ENCODE results near the gene ZNF264.
"Not testable (repeated sequence)": the region's sequence is repeated elsewhere in the genome, so short reads cannot be mapped to it uniquely, and the experiment has no call there.

The ZNF264 gene

GRCh38 chr19:57191141-57192076 lies at the start of gene ZNF264:
ZNF264 (plus strand) TSS chr19:57191500; CDS start chr19:57191914, 414 bp downstream.
- peak within 1 kb of the TSS; percentile 53 for H3K4me3 ChIP-seq (ENCODE audit: low read length)
- no peaks in the 10 kb centered on the region for H3K36me3 ChIP-seq (ENCODE audit: control insufficient read depth, insufficient read depth, low read length)
- H3K9me3 ChIP-seq (ENCODE audit: control insufficient read depth, low read length), result no peaks in the 10 kb centered on the region
- H3K9ac ChIP-seq (ENCODE audit: low read length), result peak within 1 kb of the TSS; percentile 81
- H3K27me3 ChIP-seq (ENCODE audit: control insufficient read depth, insufficient read depth, low read length), result no peaks in the 10 kb centered on the region
- peaks cover 14% of the 10 kb centered on the region for H3K4me1 ChIP-seq (ENCODE audit: control insufficient read depth, insufficient read depth, low read length)

GRCh38 chr19:57141699-57142098 lies 49.6 kb upstream of the ZNF264 start:
- Histone ChIP-seq H3K9me3 (ENCODE audit: control insufficient read depth, low read length) (no peaks in the 10 kb centered on the region), H3K4me1 (ENCODE audit: control insufficient read depth, insufficient read depth, low read length) (no peaks in the 10 kb centered on the region), H3K4me3 (ENCODE audit: low read length) (no peak overlapping the region), H3K36me3 (ENCODE audit: control insufficient read depth, insufficient read depth, low read length) (no peaks in the 10 kb centered on the region), H3K27me3 (ENCODE audit: control insufficient read depth, insufficient read depth, low read length) (no peaks in the 10 kb centered on the region), H3K9ac (ENCODE audit: low read length) (no peak overlapping the region)

- Histone ChIP-seq H3K4me1 (ENCODE audit: control insufficient read depth, insufficient read depth, low read length) (no peaks in the 10 kb centered on the region), H3K36me3 (ENCODE audit: control insufficient read depth, insufficient read depth, low read length) (no peaks in the 10 kb centered on the region), H3K27me3 (ENCODE audit: control insufficient read depth, insufficient read depth, low read length) (no peaks in the 10 kb centered on the region), H3K9ac (ENCODE audit: low read length) (no peak overlapping the region), H3K9me3 (ENCODE audit: control insufficient read depth, low read length) (no peaks in the 10 kb centered on the region), H3K4me3 (ENCODE audit: low read length) (no peak overlapping the region)
These were observed 38.4 kb upstream of the ZNF264 start for GRCh38 chr19:57152921-57153320.

GRCh38 chr19:57161985-57162539 lies 29.2 kb upstream of the ZNF264 start:
- Histone ChIP-seq H3K4me3 (ENCODE audit: low read length) (no peak overlapping the region), H3K9ac (ENCODE audit: low read length) (no peak overlapping the region), H3K4me1 (ENCODE audit: control insufficient read depth, insufficient read depth, low read length) (no peaks in the 10 kb centered on the region), H3K36me3 (ENCODE audit: control insufficient read depth, insufficient read depth, low read length) (no peaks in the 10 kb centered on the region), H3K9me3 (ENCODE audit: control insufficient read depth, low read length) (no peaks in the 10 kb centered on the region), H3K27me3 (ENCODE audit: control insufficient read depth, insufficient read depth, low read length) (no peaks in the 10 kb centered on the region)

- Histone ChIP-seq H3K9ac (ENCODE audit: low read length) (no peak overlapping the region), H3K36me3 (ENCODE audit: control insufficient read depth, insufficient read depth, low read length) (no peaks in the 10 kb centered on the region), H3K4me3 (ENCODE audit: low read length) (no peak overlapping the region), H3K27me3 (ENCODE audit: control insufficient read depth, insufficient read depth, low read length) (no peaks in the 10 kb centered on the region), H3K4me1 (ENCODE audit: control insufficient read depth, insufficient read depth, low read length) (no peaks in the 10 kb centered on the region), H3K9me3 (ENCODE audit: control insufficient read depth, low read length) (no peaks in the 10 kb centered on the region)
These were observed 25.5 kb upstream of the ZNF264 start for GRCh38 chr19:57165846-57166245.

GRCh38 chr19:57167385-57167784 lies 23.9 kb upstream of the ZNF264 start, which contains the start of gene DUXA:
DUXA (minus strand) TSS chr19:57167485; CDS start chr19:57167443, 42 bp downstream.
- no peak within 1 kb of the TSS for H3K4me3 ChIP-seq (ENCODE audit: low read length)
- no peaks in the 10 kb centered on the region for H3K27me3 ChIP-seq (ENCODE audit: control insufficient read depth, insufficient read depth, low read length)
- H3K36me3 ChIP-seq (ENCODE audit: control insufficient read depth, insufficient read depth, low read length), result no peaks in the 10 kb centered on the region
- no peaks in the 10 kb centered on the region for H3K9me3 ChIP-seq (ENCODE audit: control insufficient read depth, low read length)
- no peaks in the 10 kb centered on the region for H3K4me1 ChIP-seq (ENCODE audit: control insufficient read depth, insufficient read depth, low read length)
- H3K9ac ChIP-seq (ENCODE audit: low read length), result no peak within 1 kb of the TSS

GRCh38 chr19:57171551-57172081 lies 19.7 kb upstream of the ZNF264 start:
- Histone ChIP-seq H3K9me3 (ENCODE audit: control insufficient read depth, low read length) (no peaks in the 10 kb centered on the region), H3K9ac (ENCODE audit: low read length) (peak overlapping the region; percentile 39), H3K36me3 (ENCODE audit: control insufficient read depth, insufficient read depth, low read length) (no peaks in the 10 kb centered on the region), H3K4me1 (ENCODE audit: control insufficient read depth, insufficient read depth, low read length) (no peaks in the 10 kb centered on the region), H3K4me3 (ENCODE audit: low read length) (peak overlapping the region; percentile 25), H3K27me3 (ENCODE audit: control insufficient read depth, insufficient read depth, low read length) (no peaks in the 10 kb centered on the region)

GRCh38 chr19:57190301-57190700 lies 999 bp upstream of the ZNF264 start:
- H3K4me1 ChIP-seq (ENCODE audit: control insufficient read depth, insufficient read depth, low read length), result peaks cover 14% of the 10 kb centered on the region
- no peaks in the 10 kb centered on the region for H3K36me3 ChIP-seq (ENCODE audit: control insufficient read depth, insufficient read depth, low read length)
- H3K4me3 ChIP-seq (ENCODE audit: low read length), result no peak overlapping the region
- no peaks in the 10 kb centered on the region for H3K27me3 ChIP-seq (ENCODE audit: control insufficient read depth, insufficient read depth, low read length)
- no peaks in the 10 kb centered on the region for H3K9me3 ChIP-seq (ENCODE audit: control insufficient read depth, low read length)
- H3K9ac ChIP-seq (ENCODE audit: low read length), result no peak overlapping the region

GRCh38 chr19:57192077-57192420 lies 749 bp downstream of the ZNF264 start:
- H3K36me3 ChIP-seq (ENCODE audit: control insufficient read depth, insufficient read depth, low read length), result no peaks in the 10 kb centered on the region
- H3K27me3 ChIP-seq (ENCODE audit: control insufficient read depth, insufficient read depth, low read length), result no peaks in the 10 kb centered on the region
- peak overlapping the region; percentile 81 for H3K9ac ChIP-seq (ENCODE audit: low read length)
- peak overlapping the region; percentile 53 for H3K4me3 ChIP-seq (ENCODE audit: low read length)
- no peaks in the 10 kb centered on the region for H3K9me3 ChIP-seq (ENCODE audit: control insufficient read depth, low read length)
- H3K4me1 ChIP-seq (ENCODE audit: control insufficient read depth, insufficient read depth, low read length), result peaks cover 14% of the 10 kb centered on the region

- no peak overlapping the region for H3K4me3 ChIP-seq (ENCODE audit: low read length)
- no peaks in the 10 kb centered on the region for H3K36me3 ChIP-seq (ENCODE audit: control insufficient read depth, insufficient read depth, low read length)
- no peaks in the 10 kb centered on the region for H3K27me3 ChIP-seq (ENCODE audit: control insufficient read depth, insufficient read depth, low read length)
- peaks cover 14% of the 10 kb centered on the region for H3K4me1 ChIP-seq (ENCODE audit: control insufficient read depth, insufficient read depth, low read length)
- H3K9ac ChIP-seq (ENCODE audit: low read length), result no peak overlapping the region
- no peaks in the 10 kb centered on the region for H3K9me3 ChIP-seq (ENCODE audit: control insufficient read depth, low read length)
These were observed 1.7 kb downstream of the ZNF264 start for GRCh38 chr19:57192993-57193392.

GRCh38 chr19:57197874-57198273 lies 6.6 kb downstream of the ZNF264 start:
- H3K27me3 ChIP-seq (ENCODE audit: control insufficient read depth, insufficient read depth, low read length); H3K36me3 ChIP-seq (ENCODE audit: control insufficient read depth, insufficient read depth, low read length); H3K9ac ChIP-seq (ENCODE audit: low read length); H3K4me3 ChIP-seq (ENCODE audit: low read length); H3K9me3 ChIP-seq (ENCODE audit: control insufficient read depth, low read length); H3K4me1 ChIP-seq (ENCODE audit: control insufficient read depth, insufficient read depth, low read length): not testable (repeated sequence)

GRCh38 chr19:57202160-57202559 lies 10.9 kb downstream of the ZNF264 start:
- Histone ChIP-seq H3K4me1 (ENCODE audit: control insufficient read depth, insufficient read depth, low read length) (no peaks in the 10 kb centered on the region), H3K36me3 (ENCODE audit: control insufficient read depth, insufficient read depth, low read length) (peaks cover 7% of the 10 kb centered on the region), H3K9me3 (ENCODE audit: control insufficient read depth, low read length) (no peaks in the 10 kb centered on the region), H3K27me3 (ENCODE audit: control insufficient read depth, insufficient read depth, low read length) (no peaks in the 10 kb centered on the region), H3K4me3 (ENCODE audit: low read length) (no peak overlapping the region), H3K9ac (ENCODE audit: low read length) (no peak overlapping the region)

Data from mucosa of stomach (tissue), 1 donor.